Nephron progenitor cell (in vitro differentiated cells): ENCODE measurements around the gene PRLR.

ENCODE experiments used
- DNase-seq: peaks from one replicate; pipeline ENCODE4 v3.0.0; 2021
- H3K27ac Mint-ChIP-seq: 2 replicates; pipeline ENCODE4 v1.8.0; 2021; ENCODE audit warnings: mild to moderate bottlenecking, moderate library complexity, mixed read lengths
- H3K27me3 Mint-ChIP-seq: 2 replicates; pipeline ENCODE4 v1.8.0; 2021; ENCODE audit warnings: mild to moderate bottlenecking, low read depth, mixed read lengths; ENCODE audit not compliant: poor library complexity
- H3K36me3 Mint-ChIP-seq: 2 replicates; pipeline ENCODE4 v1.8.0; 2021; ENCODE audit warnings: low read depth, mixed read lengths
- H3K4me1 Mint-ChIP-seq: 2 replicates; pipeline ENCODE4 v1.8.0; 2021; ENCODE audit warnings: mixed read lengths
- H3K4me3 Mint-ChIP-seq: 2 replicates; pipeline ENCODE4 v1.8.0; 2021; ENCODE audit warnings: mild to moderate bottlenecking, moderate library complexity, mixed read lengths
- H3K9me3 Mint-ChIP-seq: 2 replicates; pipeline ENCODE4 v1.8.0; 2021; ENCODE audit warnings: mild to moderate bottlenecking, moderate library complexity, mixed read lengths
- TF ChIP-seq, protein P1 (sequence below): fragments of 200-600 bp; sonication (generic); IDR thresholded peaks from 2 replicates; pipeline ENCODE4 v1.5.0; 2021; ENCODE audit warnings: antibody characterized with exemption

The PRLR gene

GRCh38 chr5:35129276-35129675, 101.0 kb downstream of the PRLR start:
- Mint-ChIP-seq H3K4me1 (peaks cover 30% of the 10 kb centered on the region), H3K36me3 (peaks cover 20% of the 10 kb centered on the region), H3K27ac (no peak overlapping the region), H3K4me3 (no peak overlapping the region), H3K9me3 (peaks cover 22% of the 10 kb centered on the region), H3K27me3 (peaks cover 3% of the 10 kb centered on the region)
- TF ChIP-seq, protein P1, sequence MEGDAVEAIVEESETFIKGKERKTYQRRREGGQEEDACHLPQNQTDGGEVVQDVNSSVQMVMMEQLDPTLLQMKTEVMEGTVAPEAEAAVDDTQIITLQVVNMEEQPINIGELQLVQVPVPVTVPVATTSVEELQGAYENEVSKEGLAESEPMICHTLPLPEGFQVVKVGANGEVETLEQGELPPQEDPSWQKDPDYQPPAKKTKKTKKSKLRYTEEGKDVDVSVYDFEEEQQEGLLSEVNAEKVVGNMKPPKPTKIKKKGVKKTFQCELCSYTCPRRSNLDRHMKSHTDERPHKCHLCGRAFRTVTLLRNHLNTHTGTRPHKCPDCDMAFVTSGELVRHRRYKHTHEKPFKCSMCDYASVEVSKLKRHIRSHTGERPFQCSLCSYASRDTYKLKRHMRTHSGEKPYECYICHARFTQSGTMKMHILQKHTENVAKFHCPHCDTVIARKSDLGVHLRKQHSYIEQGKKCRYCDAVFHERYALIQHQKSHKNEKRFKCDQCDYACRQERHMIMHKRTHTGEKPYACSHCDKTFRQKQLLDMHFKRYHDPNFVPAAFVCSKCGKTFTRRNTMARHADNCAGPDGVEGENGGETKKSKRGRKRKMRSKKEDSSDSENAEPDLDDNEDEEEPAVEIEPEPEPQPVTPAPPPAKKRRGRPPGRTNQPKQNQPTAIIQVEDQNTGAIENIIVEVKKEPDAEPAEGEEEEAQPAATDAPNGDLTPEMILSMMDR, result no peak
- DNase-seq, result no peak

- peaks cover 10% of the 10 kb centered on the region for H3K36me3 Mint-ChIP-seq
- H3K27me3 Mint-ChIP-seq, result peaks cover 4% of the 10 kb centered on the region
- no peak for DNase-seq
- H3K27ac Mint-ChIP-seq, result no peak overlapping the region
- H3K4me1 Mint-ChIP-seq, result peaks cover 23% of the 10 kb centered on the region
- no peak overlapping the region for H3K4me3 Mint-ChIP-seq
- TF ChIP-seq, protein P1, result no peak
- peaks cover 11% of the 10 kb centered on the region for H3K9me3 Mint-ChIP-seq
Observed at GRCh38 chr5:35127006-35127405, 103.3 kb downstream of the PRLR start.

- H3K4me3 Mint-ChIP-seq, result no peak overlapping the region
- no peak for DNase-seq
- peak overlapping the region; percentile 44 for H3K27ac Mint-ChIP-seq
- H3K36me3 Mint-ChIP-seq, result peaks cover 9% of the 10 kb centered on the region
- peaks cover 5% of the 10 kb centered on the region for H3K9me3 Mint-ChIP-seq
- TF ChIP-seq, protein P1, result no peak
- H3K27me3 Mint-ChIP-seq, result peaks cover 4% of the 10 kb centered on the region
- H3K4me1 Mint-ChIP-seq, result peaks cover 23% of the 10 kb centered on the region
Observed at GRCh38 chr5:35125746-35126145, 104.5 kb downstream of the PRLR start.

GRCh38 chr5:35124932-35125331, 105.4 kb downstream of the PRLR start:
- TF ChIP-seq, protein P1, result no peak
- DNase-seq, result no peak
- Mint-ChIP-seq H3K4me1 (peaks cover 23% of the 10 kb centered on the region), H3K4me3 (no peak overlapping the region), H3K27me3 (peaks cover 5% of the 10 kb centered on the region), H3K9me3 (no peaks in the 10 kb centered on the region), H3K36me3 (peaks cover under 1% of the 10 kb centered on the region), H3K27ac (no peak overlapping the region)

GRCh38 chr5:35122819-35123218, 107.5 kb downstream of the PRLR start:
- Mint-ChIP-seq H3K36me3 (no peaks in the 10 kb centered on the region), H3K4me1 (peaks cover 16% of the 10 kb centered on the region), H3K27ac (no peak overlapping the region), H3K27me3 (peaks cover 14% of the 10 kb centered on the region), H3K4me3 (no peak overlapping the region), H3K9me3 (no peaks in the 10 kb centered on the region)
- no peak for DNase-seq
- TF ChIP-seq, protein P1, result no peak

DNA sequence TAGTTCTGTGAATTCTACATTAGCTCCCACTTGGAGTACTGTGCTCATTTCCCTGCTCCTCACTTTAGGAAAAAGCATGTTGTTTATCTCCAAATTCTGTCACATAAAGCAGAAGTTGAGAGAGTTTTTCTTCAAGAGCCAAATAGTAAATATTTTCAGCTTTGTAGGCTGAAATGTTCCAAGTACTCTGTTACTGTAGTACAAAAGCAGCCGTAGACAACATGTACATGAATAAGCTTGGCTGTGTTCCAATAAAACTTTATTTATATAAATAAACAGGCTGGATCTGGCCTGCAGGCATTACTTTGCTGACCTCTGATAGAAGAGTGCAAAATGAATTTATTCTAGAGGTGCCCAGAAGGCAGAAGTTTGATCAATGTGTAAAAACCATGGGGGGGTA, 109.6 kb downstream of the PRLR start:
- Mint-ChIP-seq H3K27me3 (peaks cover 16% of the 10 kb centered on the region), H3K4me3 (no peak overlapping the region), H3K27ac (no peak overlapping the region), H3K4me1 (peaks cover 29% of the 10 kb centered on the region), H3K36me3 (no peaks in the 10 kb centered on the region), H3K9me3 (no peaks in the 10 kb centered on the region)
- DNase-seq, result no peak
- TF ChIP-seq, protein P1, result no peak
